Parathyroid adenoma (tissue), 2 donors: ENCODE measurements around the gene C1orf35.

Source experiments
- H2AFZ ChIP-seq: fragments of 300-600 bp; sonication (generic); one replicate; pipeline ENCODE4 v1.7.0; 2017; ENCODE audit warnings: antibody characterized with exemption, mild to moderate bottlenecking
- H3K27ac ChIP-seq: fragments of 300-600 bp; sonication (generic); one replicate; pipeline ENCODE4 v1.7.0; 2017
- H3K27me3 ChIP-seq: fragments of 300-600 bp; sonication (generic); one replicate; pipeline ENCODE4 v1.7.0; 2017; ENCODE audit warnings: low read length; ENCODE audit not compliant: control insufficient read depth, insufficient read depth
- H3K36me3 ChIP-seq: fragments of 300-600 bp; sonication (generic); one replicate; pipeline ENCODE4 v1.7.0; 2017; ENCODE audit warnings: low read length; ENCODE audit not compliant: control insufficient read depth, insufficient read depth
- H3K4me1 ChIP-seq: fragments of 300-600 bp; sonication (generic); one replicate; pipeline ENCODE4 v1.7.0; 2017; ENCODE audit warnings: control low read depth
- H3K4me2 ChIP-seq: fragments of 300-600 bp; sonication (generic); one replicate; pipeline ENCODE4 v1.7.0; 2017; ENCODE audit warnings: low read length
- H3K4me3 ChIP-seq: fragments of 300-600 bp; sonication (generic); one replicate; pipeline ENCODE4 v1.7.0; 2017; ENCODE audit warnings: low read depth, low read length
- H3K79me2 ChIP-seq: fragments of 300-600 bp; sonication (generic); one replicate; pipeline ENCODE4 v1.7.0; 2017; ENCODE audit warnings: control low read depth
- H3K9ac ChIP-seq: fragments of 300-600 bp; sonication (generic); one replicate; pipeline ENCODE4 v1.7.0; 2017; ENCODE audit warnings: mild to moderate bottlenecking
- H3K9me3 ChIP-seq: fragments of 300-600 bp; sonication (generic); one replicate; pipeline ENCODE4 v1.7.0; 2017; ENCODE audit warnings: low read length; ENCODE audit not compliant: control insufficient read depth
- TF ChIP-seq, protein P1 (sequence below): fragments of 300-600 bp; sonication (generic); IDR thresholded peaks from one replicate; pipeline ENCODE4 v1.7.0; 2017; ENCODE audit warnings: antibody characterized with exemption, mild to moderate bottlenecking
- donor health status: primary hyperparathyroidism.

The C1orf35 gene

DNA sequence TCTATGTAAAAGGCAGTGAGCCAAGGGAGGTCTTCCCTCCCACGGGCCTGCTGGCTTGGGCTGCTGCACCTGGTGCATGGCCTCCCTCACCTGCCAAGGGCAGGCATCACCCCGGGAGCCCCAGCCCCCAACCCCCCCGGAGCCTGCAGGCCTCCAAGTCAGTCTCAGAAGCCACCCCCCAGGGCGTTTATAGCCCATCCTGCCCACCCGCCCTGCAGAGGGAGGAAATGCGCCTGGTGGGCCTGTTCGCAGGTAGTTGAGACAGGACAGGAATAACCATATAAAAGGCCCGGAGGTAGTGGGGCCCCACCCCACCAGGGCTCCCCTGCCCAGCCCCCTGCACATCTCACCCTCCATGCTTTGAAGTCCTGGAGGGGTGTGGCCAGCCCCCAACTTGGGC is 38.8 kb downstream of the C1orf35 start:
- TF ChIP-seq, protein P1, sequence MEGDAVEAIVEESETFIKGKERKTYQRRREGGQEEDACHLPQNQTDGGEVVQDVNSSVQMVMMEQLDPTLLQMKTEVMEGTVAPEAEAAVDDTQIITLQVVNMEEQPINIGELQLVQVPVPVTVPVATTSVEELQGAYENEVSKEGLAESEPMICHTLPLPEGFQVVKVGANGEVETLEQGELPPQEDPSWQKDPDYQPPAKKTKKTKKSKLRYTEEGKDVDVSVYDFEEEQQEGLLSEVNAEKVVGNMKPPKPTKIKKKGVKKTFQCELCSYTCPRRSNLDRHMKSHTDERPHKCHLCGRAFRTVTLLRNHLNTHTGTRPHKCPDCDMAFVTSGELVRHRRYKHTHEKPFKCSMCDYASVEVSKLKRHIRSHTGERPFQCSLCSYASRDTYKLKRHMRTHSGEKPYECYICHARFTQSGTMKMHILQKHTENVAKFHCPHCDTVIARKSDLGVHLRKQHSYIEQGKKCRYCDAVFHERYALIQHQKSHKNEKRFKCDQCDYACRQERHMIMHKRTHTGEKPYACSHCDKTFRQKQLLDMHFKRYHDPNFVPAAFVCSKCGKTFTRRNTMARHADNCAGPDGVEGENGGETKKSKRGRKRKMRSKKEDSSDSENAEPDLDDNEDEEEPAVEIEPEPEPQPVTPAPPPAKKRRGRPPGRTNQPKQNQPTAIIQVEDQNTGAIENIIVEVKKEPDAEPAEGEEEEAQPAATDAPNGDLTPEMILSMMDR, result no peak
- Histone ChIP-seq H3K9me3 (no peaks in the 10 kb centered on the region), H3K27me3 (peaks cover 8% of the 10 kb centered on the region)

DNA sequence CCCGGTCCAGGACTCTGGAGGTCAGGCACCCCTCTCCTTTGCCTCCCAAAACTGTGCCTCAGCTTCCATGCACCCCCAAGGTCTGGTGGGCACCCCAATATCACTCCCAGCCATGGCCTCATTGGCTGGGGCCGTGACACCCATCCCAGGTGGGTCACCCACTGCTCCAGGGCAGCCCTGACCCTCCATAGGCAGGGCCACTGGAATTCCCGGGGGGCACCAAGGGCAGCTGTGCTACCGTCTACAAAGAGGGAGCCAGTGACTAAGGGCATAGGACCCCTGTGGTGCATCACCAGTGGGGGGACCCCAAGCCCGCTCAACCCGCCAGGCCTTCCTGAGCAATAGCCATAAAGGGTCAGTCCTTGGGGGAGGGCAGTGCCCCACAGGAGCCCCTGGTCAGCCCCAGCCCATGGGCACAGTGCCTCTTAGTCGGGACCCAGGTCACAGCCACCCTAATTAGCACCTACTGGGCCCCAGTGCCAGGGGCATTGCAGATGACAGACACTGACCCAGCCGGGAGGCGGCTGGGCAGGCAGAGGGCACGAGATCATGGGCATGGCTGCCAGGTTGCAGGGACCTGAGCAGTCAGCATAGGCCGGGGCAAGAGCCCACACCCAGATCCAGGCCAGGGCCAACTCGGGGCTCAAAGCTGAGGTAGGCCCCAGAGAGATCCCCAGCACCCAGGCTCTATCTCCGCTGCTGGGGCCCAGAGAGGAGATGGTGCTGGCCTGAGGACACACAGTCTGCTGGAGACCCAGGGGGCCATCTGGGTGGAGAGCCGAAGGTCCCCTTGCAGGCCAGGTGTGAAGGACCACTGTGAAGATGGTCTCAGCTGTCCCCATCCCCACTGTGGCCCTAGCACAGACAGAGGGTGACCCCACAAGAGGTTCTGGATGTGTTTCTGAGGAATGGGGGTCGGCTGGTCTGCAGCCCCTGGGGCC is 39.6 kb downstream of the C1orf35 start:
- Histone ChIP-seq H3K9me3 (no peaks in the 10 kb centered on the region), H3K4me3 (no peak overlapping the region), H3K4me2 (no peak overlapping the region), H3K27me3 (peaks cover 8% of the 10 kb centered on the region), H3K9ac (no peak overlapping the region), H3K4me1 (no peaks in the 10 kb centered on the region), H2AFZ (no peak overlapping the region), H3K36me3 (no peaks in the 10 kb centered on the region), H3K79me2 (no peaks in the 10 kb centered on the region), H3K27ac (no peak overlapping the region)
- TF ChIP-seq, protein P1, result no peak

More for the DNA sequence above, 38.8 kb downstream of the C1orf35 start:
- H3K27ac ChIP-seq, result no peak overlapping the region
- H3K4me1 ChIP-seq, result no peaks in the 10 kb centered on the region
- H3K9ac ChIP-seq, result no peak overlapping the region
- no peaks in the 10 kb centered on the region for H3K36me3 ChIP-seq
- no peak overlapping the region for H2AFZ ChIP-seq
- no peak overlapping the region for H3K4me3 ChIP-seq
- H3K4me2 ChIP-seq, result no peak overlapping the region
- H3K79me2 ChIP-seq, result no peaks in the 10 kb centered on the region

DNA sequence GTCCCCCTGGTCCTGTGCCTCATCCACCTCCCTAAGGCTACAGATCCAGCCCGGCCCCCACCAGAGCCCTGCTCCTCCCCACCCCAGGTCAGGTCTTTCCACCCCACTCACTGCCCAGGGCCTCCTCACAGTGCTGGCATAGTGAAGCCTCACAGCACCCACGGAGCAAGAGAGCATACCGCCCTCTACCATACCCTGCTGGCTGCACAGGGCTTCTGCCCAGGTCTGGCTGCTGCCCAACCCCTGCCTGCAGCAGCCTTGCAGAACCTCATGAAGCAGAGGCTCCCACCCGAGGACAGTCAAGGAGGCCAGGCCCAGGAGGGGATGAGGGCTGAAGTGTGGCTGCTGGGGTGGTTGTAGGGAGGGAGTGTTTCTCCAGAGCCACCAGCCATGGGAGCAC is 40.3 kb downstream of the C1orf35 start:
- Histone ChIP-seq H3K79me2 (no peaks in the 10 kb centered on the region), H3K36me3 (no peaks in the 10 kb centered on the region), H3K27me3 (peaks cover 8% of the 10 kb centered on the region), H2AFZ (no peak overlapping the region), H3K4me1 (no peaks in the 10 kb centered on the region), H3K4me3 (no peak overlapping the region), H3K9ac (no peak overlapping the region), H3K9me3 (no peaks in the 10 kb centered on the region), H3K4me2 (no peak overlapping the region), H3K27ac (no peak overlapping the region)
- TF ChIP-seq, protein P1, result no peak

DNA sequence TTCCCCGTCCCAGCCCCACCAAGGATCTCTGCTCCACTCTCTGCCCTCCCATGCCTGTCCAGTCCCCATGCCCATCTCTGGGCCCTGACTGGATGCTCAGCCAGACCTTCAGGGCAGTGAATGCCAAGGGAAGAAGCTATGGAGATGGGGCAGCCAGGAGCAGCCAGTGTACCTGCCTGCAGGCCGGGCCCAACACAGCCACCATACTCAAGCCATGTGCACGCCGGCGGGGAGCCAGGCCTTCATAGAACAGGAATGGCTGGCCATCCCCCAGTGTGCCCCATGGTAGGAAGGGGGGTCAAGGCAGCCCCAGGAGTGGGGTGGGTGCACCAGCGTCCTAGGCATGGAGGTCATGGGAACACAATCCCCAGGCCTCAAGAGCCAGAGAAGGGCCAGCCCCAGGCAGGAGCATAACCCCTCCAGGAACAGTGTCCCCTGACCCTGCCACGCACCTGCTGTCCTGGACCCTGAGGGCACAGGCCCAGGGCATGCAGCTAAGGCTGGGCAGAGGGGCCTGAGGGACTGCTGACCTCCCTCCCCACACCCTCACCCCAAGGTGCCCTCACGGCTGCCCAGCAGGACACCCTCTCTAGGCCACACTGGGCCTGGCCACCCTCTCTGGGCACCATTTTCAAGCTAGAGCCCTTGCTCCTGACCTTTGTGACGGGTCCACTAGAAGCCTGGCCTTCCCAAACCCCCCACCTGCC is 40.9 kb downstream of the C1orf35 start:
- no peak overlapping the region for H2AFZ ChIP-seq
- no peaks in the 10 kb centered on the region for H3K9me3 ChIP-seq
- no peaks in the 10 kb centered on the region for H3K4me1 ChIP-seq
- no peaks in the 10 kb centered on the region for H3K79me2 ChIP-seq
- TF ChIP-seq, protein P1, result no peak
- no peak overlapping the region for H3K4me3 ChIP-seq
- no peak overlapping the region for H3K27ac ChIP-seq
- H3K36me3 ChIP-seq, result no peaks in the 10 kb centered on the region
- H3K4me2 ChIP-seq, result no peak overlapping the region
- H3K9ac ChIP-seq, result no peak overlapping the region
- H3K27me3 ChIP-seq, result peaks cover 8% of the 10 kb centered on the region
